Erythroblast (primary cell): ENCODE measurements around the gene MGAT5B.

Experiments used
- GATA1 ChIP-seq: IDR thresholded peaks from 2 replicates; pipeline ENCODE4 v1.6.1; 2011; ENCODE audit warnings: low read depth, mild to moderate bottlenecking, control low read depth, low read length, moderate library complexity
- POLR2A ChIP-seq: IDR thresholded peaks from 2 replicates; pipeline ENCODE4 v1.6.1; 2011; ENCODE audit warnings: mild to moderate bottlenecking, low read length

- TF ChIP-seq POLR2A (no peak), GATA1 (no peak)
Measured at GRCh38 chr17:76921340-76922036, 53.3 kb downstream of the MGAT5B start.
